Prostate gland (tissue), 2 donors: ENCODE measurements around the gene ANKRD39.

Source experiments
- CTCF ChIP-seq, 4 experiments: fragments of 200-600 bp in 2 of 4; fragments of 450-650 bp in 2 of 4; sonication (generic) in 2 of 4; IDR thresholded peaks; 1 replicate in 3 of 4; 2 replicates in 1 of 4; pipeline ENCODE4 v1.5.1; 2016 to 2019; ENCODE audit warnings: antibody characterized with exemption in 4 of 4, mild to moderate bottlenecking in 2 of 4, moderate library complexity in 2 of 4
- POLR2A ChIP-seq: fragments of 450-650 bp; IDR thresholded peaks from one replicate; pipeline ENCODE4 v1.6.1; 2016; ENCODE audit warnings: antibody characterized with exemption, mild to moderate bottlenecking
- POLR2AphosphoS5 ChIP-seq: sonication (generic); formaldehyde crosslinking; IDR thresholded peaks from one replicate; pipeline ENCODE4 v1.6.1; 2017; ENCODE audit warnings: antibody characterized with exemption

- TF ChIP-seq CTCF (IDR thresholded peaks at IDR 0.05) (no peak), POLR2A (no peak), POLR2AphosphoS5 (no peak)
These were observed 19.2 kb upstream of the ANKRD39 start for GRCh38 chr2:96877042-96877451.
